GM12892 (cell line): Measurements from ENCODE around the gene SLC28A1.

Experiments
- POLR2A ChIP-seq: IDR thresholded peaks from 2 replicates; pipeline ENCODE4 v1.6.1; 2011; ENCODE audit warnings: low read depth, low read length, control low read depth
- POLR2AphosphoS5 ChIP-seq: IDR thresholded peaks from 2 replicates; pipeline ENCODE4 v1.6.1; 2011; ENCODE audit warnings: low read depth, low read length, control low read depth
- TAF1 ChIP-seq: IDR thresholded peaks from 2 replicates; pipeline ENCODE4 v1.6.1; 2011; ENCODE audit warnings: low read depth, mild to moderate bottlenecking, control low read depth, low read length, borderline replicate concordance

GRCh38 chr15:84858231-84858630, 26.2 kb upstream of the SLC28A1 start:
- TF ChIP-seq POLR2AphosphoS5: no peak
- TF ChIP-seq POLR2A: no peak
- TF ChIP-seq TAF1: no peak
